HG03139 (cell line): Measurements from ENCODE around the gene LDHAL6B.

Source experiments
- ATAC-seq: cut with Tn5 transposase; IDR thresholded peaks from one replicate; pipeline ENCODE4 v1.9.1; 2021; ENCODE audit not compliant: unreplicated experiment

LDHAL6B gene

GRCh38 chr15:59249816-59250215 is 43.2 kb downstream of the LDHAL6B start:
- ATAC-seq: no peak

DNA sequence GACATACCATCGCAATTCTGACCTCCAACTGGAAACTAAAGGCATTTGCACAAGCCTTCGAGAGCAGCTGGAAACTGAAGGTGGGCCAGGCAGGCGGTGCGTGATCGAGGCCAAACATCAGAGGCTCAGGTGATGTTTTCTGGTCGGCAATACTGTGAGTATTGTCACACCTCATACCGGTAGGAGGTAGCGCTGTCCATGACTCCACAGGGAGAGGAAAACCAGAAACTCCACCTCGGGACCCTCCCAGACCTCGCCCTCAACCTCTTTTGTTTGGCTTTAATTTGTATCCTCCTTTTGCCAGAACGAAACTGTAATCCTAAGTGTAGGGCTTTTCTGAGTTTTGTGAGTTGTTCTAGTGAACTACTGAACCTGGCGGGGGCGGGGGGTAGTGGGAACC is 43.6 kb downstream of the LDHAL6B start:
- no peak for ATAC-seq

- peak; percentile 47 for ATAC-seq
These were observed 44.6 kb downstream of the LDHAL6B start for GRCh38 chr15:59251001-59251845.

DNA sequence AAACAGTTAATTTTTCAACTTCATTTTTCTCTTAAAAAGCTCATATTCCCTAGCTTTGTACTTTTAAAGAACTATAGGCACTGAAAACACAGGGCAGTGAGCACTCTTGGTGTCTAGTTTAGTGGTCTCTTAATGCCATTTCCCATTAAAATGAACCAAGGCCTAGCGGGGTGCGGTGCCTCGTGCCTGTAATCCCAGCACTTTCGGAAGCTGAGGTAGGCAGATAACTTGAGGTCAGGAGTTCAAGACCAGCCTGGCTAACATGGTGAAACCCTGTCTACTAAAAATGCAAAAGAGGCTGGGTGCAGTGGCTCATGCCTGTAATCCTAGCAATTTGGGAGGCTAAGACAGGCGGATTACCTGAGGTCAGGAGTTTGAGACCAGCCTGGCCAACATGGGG is 45.5 kb downstream of the LDHAL6B start:
- ATAC-seq: no peak

- ATAC-seq: no peak
These were observed 49.2 kb downstream of the LDHAL6B start for GRCh38 chr15:59255680-59256336.

DNA sequence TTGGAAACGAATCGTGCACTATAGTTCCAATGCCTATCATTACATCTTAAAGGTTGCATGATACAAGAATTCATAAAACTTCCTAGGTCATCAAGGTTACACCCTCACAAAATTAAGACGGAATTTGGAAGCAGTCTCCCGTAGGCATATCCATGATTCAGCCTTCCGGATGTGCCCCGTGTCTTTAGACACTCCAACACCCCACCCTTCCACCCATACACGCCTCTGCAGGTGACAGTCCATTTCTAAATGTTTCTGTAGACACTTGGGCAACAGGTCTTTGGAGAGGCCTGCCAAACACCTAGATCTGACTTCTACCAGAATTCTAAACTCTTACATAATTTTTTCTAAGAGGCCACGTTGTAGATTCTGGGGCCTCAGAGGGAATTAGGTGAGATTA is 49.8 kb downstream of the LDHAL6B start:
- no peak for ATAC-seq

GRCh38 chr15:59257140-59257539 is 50.5 kb downstream of the LDHAL6B start:
- ATAC-seq: no peak
